Stimulated activated CD8-positive, alpha-beta memory T cell treated with anti-CD3 and anti-CD28 coated beads, Interleukin-12 subunit alpha, Interleukin-12 subunit beta, amount 100 ng/mL, for 24 hours (primary cell): ENCODE data around the gene NUBPL.
"Not testable (repeated sequence)": the region's sequence is repeated elsewhere in the genome, so short reads cannot be mapped to it uniquely, and the experiment has no call there.

Source experiments
- DNase-seq: peaks from one replicate; pipeline ENCODE4 v3.0.0-alpha.2; 2020; ENCODE audit errors: extremely low read depth

Gene NUBPL

GRCh38 chr14:31672709-31673108 is 111.5 kb downstream of the NUBPL start:
- no peak for DNase-seq

- DNase-seq = no peak
Observed at GRCh38 chr14:31677052-31677451, 115.8 kb downstream of the NUBPL start.

GRCh38 chr14:31677630-31678029 is 116.4 kb downstream of the NUBPL start:
- DNase-seq = no peak

- no peak for DNase-seq
Observed at GRCh38 chr14:31678421-31679249, 117.4 kb downstream of the NUBPL start.

GRCh38 chr14:31682768-31683167 is 121.6 kb downstream of the NUBPL start:
- DNase-seq = no peak

GRCh38 chr14:31687726-31688125 is 126.5 kb downstream of the NUBPL start:
- DNase-seq = no peak

GRCh38 chr14:31690056-31690455 is 128.9 kb downstream of the NUBPL start:
- no peak for DNase-seq

- DNase-seq = no peak
Observed at GRCh38 chr14:31692376-31692781, 131.2 kb downstream of the NUBPL start.

- DNase-seq = no peak
Observed at GRCh38 chr14:31696378-31696777, 135.2 kb downstream of the NUBPL start.

- DNase-seq = no peak
Observed at GRCh38 chr14:31699809-31700208, 138.6 kb downstream of the NUBPL start.

GRCh38 chr14:31700282-31701074 is 139.3 kb downstream of the NUBPL start:
- DNase-seq = no peak

- no peak for DNase-seq
Observed at GRCh38 chr14:31702130-31702529, 140.9 kb downstream of the NUBPL start.

GRCh38 chr14:31703056-31703455 is 141.9 kb downstream of the NUBPL start:
- no peak for DNase-seq

- DNase-seq = no peak
Observed at GRCh38 chr14:31705731-31706130, 144.5 kb downstream of the NUBPL start.

GRCh38 chr14:31708661-31709060 is 147.5 kb downstream of the NUBPL start:
- not testable (repeated sequence) for DNase-seq

- no peak for DNase-seq
Observed at GRCh38 chr14:31712244-31713127, 151.3 kb downstream of the NUBPL start.

- DNase-seq = no peak
Observed at GRCh38 chr14:31716208-31716607, 155.0 kb downstream of the NUBPL start.

GRCh38 chr14:31717294-31718085 is 156.3 kb downstream of the NUBPL start:
- DNase-seq = no peak

- DNase-seq = no peak
Observed at GRCh38 chr14:31718585-31718984, 157.4 kb downstream of the NUBPL start.

GRCh38 chr14:31718985-31719384 is 157.8 kb downstream of the NUBPL start:
- no peak for DNase-seq

- DNase-seq = no peak
Observed at GRCh38 chr14:31726337-31726736, 165.1 kb downstream of the NUBPL start.
